Bronchial epithelial cell (primary cell): Measurements from ENCODE around the gene ORAI3. TPM values are rescaled to one million over a fixed set of nuclear protein-coding genes. Genes with fewer than 3 reads are reported as not detected.

Experiments
- DNase-seq: peaks from one replicate; pipeline ENCODE4 v3.0.0-alpha.2; 2010; ENCODE audit warnings: low read depth
- FAIRE-seq: peaks from 2 replicates; lab custom pipeline; 2011; peaks lifted over from hg19 to GRCh38; lab: Jason Lieb, UNC
- H3K27me3 ChIP-seq: 2 replicates; pipeline ENCODE4 v1.5.1; 2011; ENCODE audit warnings: low read length; ENCODE audit not compliant: control insufficient read depth, insufficient read depth
- H3K36me3 ChIP-seq: 2 replicates; pipeline ENCODE4 v1.5.1; 2011; ENCODE audit warnings: low read length; ENCODE audit not compliant: control insufficient read depth, insufficient read depth
- H3K4me3 ChIP-seq: 2 replicates; pipeline ENCODE4 v1.5.1; 2011; ENCODE audit warnings: mild to moderate bottlenecking, low read depth, low read length, control low read depth
- CTCF ChIP-seq: IDR thresholded peaks from 2 replicates; pipeline ENCODE4 v1.5.1; 2011; ENCODE audit warnings: mild to moderate bottlenecking, moderate library complexity, low read length, control low read depth, inconsistent platforms; ENCODE audit not compliant: insufficient read depth, severe bottlenecking
- total RNA-seq: library from RNA; depleted of rRNA; stranded (reverse); fragments of >200 nt; gene quantifications from 2 replicates; pipeline ENCODE4 v1.2.1, GENCODE V29; 2014

The ORAI3 gene
- total RNA-seq, 1 donor from 2014 or later: 16.6 TPM

GRCh38 chr16:30997725-30998711 is 49.1 kb downstream of the ORAI3 start:
- H3K36me3 ChIP-seq: no peaks in the 10 kb centered on the region
- FAIRE-seq (no peak), DNase-seq (peak; percentile 90)
- H3K4me3 ChIP-seq: peak overlapping the region; percentile 49
- H3K27me3 ChIP-seq: no peaks in the 10 kb centered on the region
- no peak for TF ChIP-seq CTCF

- DNase-seq (no peak), FAIRE-seq (no peak)
- no peak for TF ChIP-seq CTCF
- H3K27me3 ChIP-seq: no peaks in the 10 kb centered on the region
- no peaks in the 10 kb centered on the region for H3K36me3 ChIP-seq
- H3K4me3 ChIP-seq: no peak overlapping the region
These were observed 50.2 kb downstream of the ORAI3 start for GRCh38 chr16:30998852-30999761.

- H3K4me3 ChIP-seq: no peak overlapping the region
- no peak for FAIRE-seq
These were observed 52.0 kb downstream of the ORAI3 start for GRCh38 chr16:31000671-31001382.

GRCh38 chr16:31001507-31002249 is 52.8 kb downstream of the ORAI3 start:
- Histone ChIP-seq H3K36me3 (no peaks in the 10 kb centered on the region), H3K27me3 (no peaks in the 10 kb centered on the region), H3K4me3 (no peak overlapping the region)
- FAIRE-seq (no peak), DNase-seq (no peak)
- TF ChIP-seq CTCF: no peak

More at GRCh38 chr16:31000671-31001382, 52.0 kb downstream of the ORAI3 start:
- TF ChIP-seq CTCF: no peak
- Histone ChIP-seq H3K36me3 (no peaks in the 10 kb centered on the region), H3K27me3 (no peaks in the 10 kb centered on the region)
- no peak for DNase-seq

GRCh38 chr16:31002250-31002700 is 53.4 kb downstream of the ORAI3 start:
- no peak for TF ChIP-seq CTCF
- Histone ChIP-seq H3K27me3 (no peaks in the 10 kb centered on the region), H3K4me3 (no peak overlapping the region), H3K36me3 (no peaks in the 10 kb centered on the region)
- peak; percentile 67 for DNase-seq
- no peak for FAIRE-seq
